ENCODE results near the gene SPAG4.
A peak's percentile ranks its signal among the peaks of the same experiment; 100 is the strongest.

Gene SPAG4

DNA sequence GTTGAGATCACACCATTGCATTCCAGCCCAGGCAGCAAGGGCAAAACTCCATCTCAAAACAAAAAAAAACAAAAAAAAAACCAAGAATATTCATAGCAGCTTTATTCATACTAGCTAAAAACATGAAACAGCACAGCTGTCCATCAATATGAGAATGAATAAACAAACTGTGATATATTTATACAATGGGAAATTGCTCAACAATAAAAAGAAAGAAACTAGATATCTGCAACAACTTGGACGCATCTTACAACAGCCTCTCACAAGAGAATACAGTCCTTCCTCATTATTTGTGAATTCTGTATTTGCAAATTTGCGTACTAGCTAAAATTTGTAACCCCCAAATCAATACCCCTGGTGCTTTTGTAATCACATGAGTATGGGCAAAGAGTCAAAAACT is 28.2 kb upstream of the SPAG4 start:
- Histone ChIP-seq H3K4ac (ENCODE audit: low read length) (no peak overlapping the region), H3K9me3 (replicated peaks in 1 of 2; ENCODE audit: control insufficient read depth in 2 of 2, insufficient read depth in 1 of 2, low read depth in 1 of 2, low read length in 2 of 2) (no peaks in the 10 kb centered on the region), H3K4me1 (ENCODE audit: control insufficient read depth in 2 of 2, insufficient read depth in 1 of 2, low read depth in 1 of 2, low read length in 2 of 2) (no peaks in the 10 kb centered on the region), H3K27me3 (ENCODE audit: control insufficient read depth in 3 of 3, insufficient read depth in 3 of 3, low read depth in 1 of 3, low read length in 3 of 3) (peaks cover 0 to 2% (median 0%) of the 10 kb centered on the region in 3 experiments), H3K79me1 (ENCODE audit: low read depth, low read length) (no peaks in the 10 kb centered on the region), H3K36me3 (replicated peaks in 1 of 2; ENCODE audit: control insufficient read depth in 2 of 2, insufficient read depth in 2 of 2, low read length in 2 of 2) (no peaks in the 10 kb centered on the region), H2BK15ac (ENCODE audit: low read length) (no peak overlapping the region), H3K4me2 (ENCODE audit: insufficient read depth, low read length, poor library complexity, severe bottlenecking) (no peak overlapping the region), H3K14ac (ENCODE audit: low read length) (no peak overlapping the region), H4K8ac (ENCODE audit: low read depth, low read length) (no peak overlapping the region), H2BK12ac (ENCODE audit: low read length) (no peak overlapping the region), H3K9ac (ENCODE audit: low read depth, low read length, poor library complexity) (no peak overlapping the region), H4K91ac (ENCODE audit: low read depth, low read length, poor library complexity) (no peak overlapping the region), H2BK120ac (ENCODE audit: low read depth, low read length) (no peak overlapping the region), H3K4me3 (ENCODE audit: low read length in 2 of 2) (no peak overlapping the region), H3K23ac (ENCODE audit: low read depth, low read length, poor library complexity) (no peak overlapping the region), H2AK5ac (ENCODE audit: low read depth, low read length) (no peak overlapping the region), H2BK5ac (ENCODE audit: low read length) (no peak overlapping the region), H3K27ac (replicated peaks; ENCODE audit: low read length) (no peak overlapping the region), H2AFZ (ENCODE audit: low read length) (no peak overlapping the region), H3K18ac (ENCODE audit: low read length) (no peak overlapping the region)
- WGBS, 2 donors (ENCODE audit: extremely low coverage in 2 of 2, insufficient read length in 2 of 2, insufficient replicate concordance in 1 of 2), result no CpG with 5 or more reads among the region's 2 CpGs
- no peak for DNase-seq (ENCODE audit: low spot score)

DNA sequence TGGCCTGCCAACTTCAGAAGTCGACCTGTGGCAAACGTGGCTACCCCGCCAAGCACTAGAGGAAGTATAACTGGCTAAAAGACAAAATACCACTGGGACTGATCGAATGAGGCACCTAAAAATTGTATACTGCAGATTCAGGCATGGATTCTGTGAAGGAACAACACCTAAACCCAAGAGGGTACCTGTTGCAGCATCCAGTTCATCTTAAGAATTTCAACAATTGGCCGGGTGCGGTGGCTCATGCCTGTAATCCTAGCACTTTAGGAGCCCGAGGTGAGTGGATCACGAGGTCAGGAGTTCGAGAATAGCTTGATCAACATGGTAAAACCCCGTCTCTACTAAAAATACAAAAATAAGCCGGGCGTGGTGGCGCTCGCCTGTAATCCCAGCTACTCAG is 27.2 kb upstream of the SPAG4 start:
- Histone ChIP-seq H3K4me1 (ENCODE audit: control insufficient read depth in 2 of 2, insufficient read depth in 1 of 2, low read depth in 1 of 2, low read length in 2 of 2) (no peaks in the 10 kb centered on the region), H3K14ac (ENCODE audit: low read length) (no peak overlapping the region), H3K4me2 (ENCODE audit: insufficient read depth, low read length, poor library complexity, severe bottlenecking) (no peak overlapping the region), H2BK120ac (ENCODE audit: low read depth, low read length) (no peak overlapping the region), H3K36me3 (replicated peaks in 1 of 2; ENCODE audit: control insufficient read depth in 2 of 2, insufficient read depth in 2 of 2, low read length in 2 of 2) (no peaks in the 10 kb centered on the region), H2BK5ac (ENCODE audit: low read length) (no peak overlapping the region), H3K18ac (ENCODE audit: low read length) (no peak overlapping the region), H3K9ac (ENCODE audit: low read depth, low read length, poor library complexity) (no peak overlapping the region), H2BK12ac (ENCODE audit: low read length) (no peak overlapping the region), H3K27ac (replicated peaks; ENCODE audit: low read length) (no peak overlapping the region), H3K79me1 (ENCODE audit: low read depth, low read length) (no peaks in the 10 kb centered on the region), H2AK5ac (ENCODE audit: low read depth, low read length) (no peak overlapping the region), H3K4me3 (ENCODE audit: low read length in 2 of 2) (no peak overlapping the region), H4K91ac (ENCODE audit: low read depth, low read length, poor library complexity) (no peak overlapping the region), H3K4ac (ENCODE audit: low read length) (no peak overlapping the region), H2BK15ac (ENCODE audit: low read length) (no peak overlapping the region), H3K23ac (ENCODE audit: low read depth, low read length, poor library complexity) (no peak overlapping the region), H3K9me3 (replicated peaks in 1 of 2; ENCODE audit: control insufficient read depth in 2 of 2, insufficient read depth in 1 of 2, low read depth in 1 of 2, low read length in 2 of 2) (no peaks in the 10 kb centered on the region), H4K8ac (ENCODE audit: low read depth, low read length) (no peak overlapping the region), H3K27me3 (ENCODE audit: control insufficient read depth in 3 of 3, insufficient read depth in 3 of 3, low read depth in 1 of 3, low read length in 3 of 3) (no peaks in the 10 kb centered on the region), H2AFZ (ENCODE audit: low read length) (no peak overlapping the region)
- WGBS, 2 donors (ENCODE audit: extremely low coverage in 2 of 2, insufficient read length in 2 of 2, insufficient replicate concordance in 1 of 2), result no CpG with 5 or more reads among the region's 14 CpGs
- no peak for DNase-seq (ENCODE audit: low spot score)

DNA sequence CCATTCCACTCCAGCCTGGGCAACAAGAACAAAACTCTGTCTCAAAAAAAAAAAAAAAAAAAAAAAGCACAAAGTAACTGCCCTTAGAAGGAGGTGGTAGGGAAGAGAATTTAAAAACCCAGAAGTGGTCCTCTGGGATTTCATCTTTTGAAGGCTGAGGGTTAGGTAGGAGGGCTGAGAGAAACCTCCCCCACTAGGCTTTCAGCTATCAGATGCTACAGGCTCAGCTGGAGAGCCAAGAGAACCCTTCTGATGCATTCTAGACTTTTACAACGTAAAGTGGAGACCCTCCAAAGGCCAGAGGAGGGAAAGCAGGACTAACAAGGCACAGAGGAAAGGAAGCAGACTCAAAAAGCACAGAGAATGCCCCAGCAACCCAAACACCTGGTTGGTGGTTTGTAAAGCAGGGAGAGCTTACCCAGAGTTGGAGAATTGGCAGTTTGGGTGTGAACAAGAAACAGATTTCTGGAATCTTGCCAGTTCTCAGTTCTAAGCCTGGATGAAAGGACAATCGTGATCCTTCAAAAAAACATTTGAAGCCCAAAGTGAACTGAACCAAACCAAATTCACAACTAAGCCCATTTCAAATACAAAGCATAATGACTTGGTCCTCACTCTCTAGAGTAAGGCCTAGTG is 23.2 kb upstream of the SPAG4 start:
- no CpG with 5 or more reads among the region's 2 CpGs for WGBS, 2 donors (ENCODE audit: extremely low coverage in 2 of 2, insufficient read length in 2 of 2, insufficient replicate concordance in 1 of 2)
- Histone ChIP-seq H3K27me3 (ENCODE audit: control insufficient read depth in 3 of 3, insufficient read depth in 3 of 3, low read depth in 1 of 3, low read length in 3 of 3) (peaks cover 0 to 20% (median 0%) of the 10 kb centered on the region in 3 experiments), H2BK120ac (ENCODE audit: low read depth, low read length) (no peak overlapping the region), H4K91ac (ENCODE audit: low read depth, low read length, poor library complexity) (no peak overlapping the region), H3K18ac (ENCODE audit: low read length) (no peak overlapping the region), H3K36me3 (replicated peaks in 1 of 2; ENCODE audit: control insufficient read depth in 2 of 2, insufficient read depth in 2 of 2, low read length in 2 of 2) (no peaks in the 10 kb centered on the region), H3K23ac (ENCODE audit: low read depth, low read length, poor library complexity) (no peak overlapping the region), H2AK5ac (ENCODE audit: low read depth, low read length) (no peak overlapping the region), H2AFZ (ENCODE audit: low read length) (no peak overlapping the region), H3K4ac (ENCODE audit: low read length) (no peak overlapping the region), H4K8ac (ENCODE audit: low read depth, low read length) (no peak overlapping the region), H3K4me1 (ENCODE audit: control insufficient read depth in 2 of 2, insufficient read depth in 1 of 2, low read depth in 1 of 2, low read length in 2 of 2) (peaks cover 0 to 3% of the 10 kb centered on the region in 2 donors), H3K14ac (ENCODE audit: low read length) (no peak overlapping the region), H3K9me3 (replicated peaks in 1 of 2; ENCODE audit: control insufficient read depth in 2 of 2, insufficient read depth in 1 of 2, low read depth in 1 of 2, low read length in 2 of 2) (peaks cover 0 to under 1% of the 10 kb centered on the region in 2 donors), H2BK15ac (ENCODE audit: low read length) (no peak overlapping the region), H3K9ac (ENCODE audit: low read depth, low read length, poor library complexity) (no peak overlapping the region), H2BK5ac (ENCODE audit: low read length) (no peak overlapping the region), H3K27ac (replicated peaks; ENCODE audit: low read length) (no peak overlapping the region), H3K4me3 (ENCODE audit: low read length in 2 of 2) (no peak overlapping the region), H3K79me1 (ENCODE audit: low read depth, low read length) (no peaks in the 10 kb centered on the region), H3K4me2 (ENCODE audit: insufficient read depth, low read length, poor library complexity, severe bottlenecking) (no peak overlapping the region), H2BK12ac (ENCODE audit: low read length) (no peak overlapping the region)
- DNase-seq (ENCODE audit: low spot score), result no peak

DNA sequence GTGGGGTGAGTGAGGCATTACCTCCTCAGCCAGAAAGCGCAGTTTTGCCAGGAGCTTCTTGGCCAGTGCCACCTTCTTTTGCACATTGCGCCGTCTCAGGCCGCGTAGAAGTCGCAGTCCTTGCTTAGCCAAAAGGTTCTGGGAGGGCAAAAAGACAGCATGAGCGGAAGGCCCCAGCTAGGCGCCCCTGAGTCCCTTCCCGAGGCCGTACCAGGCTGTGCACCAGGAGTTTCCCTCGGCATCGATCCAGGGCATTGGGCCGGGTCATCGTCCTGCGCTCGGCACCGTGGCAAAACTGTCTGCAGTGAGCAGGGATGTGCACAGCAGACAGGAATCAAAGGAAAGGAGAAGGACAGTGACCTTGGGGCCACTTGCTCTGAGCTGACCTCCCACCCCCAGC is 20.2 kb upstream of the SPAG4 start:
- Histone ChIP-seq H4K91ac (ENCODE audit: low read depth, low read length, poor library complexity) (no peak overlapping the region), H3K9me3 (replicated peaks in 1 of 2; ENCODE audit: control insufficient read depth in 2 of 2, insufficient read depth in 1 of 2, low read depth in 1 of 2, low read length in 2 of 2) (peaks cover 0 to 1% of the 10 kb centered on the region in 2 donors), H3K27ac (replicated peaks; ENCODE audit: low read length) (no peak overlapping the region), H3K79me1 (ENCODE audit: low read depth, low read length) (no peaks in the 10 kb centered on the region), H3K4ac (ENCODE audit: low read length) (no peak overlapping the region), H3K4me3 (ENCODE audit: low read length in 2 of 2) (no peak overlapping the region), H3K23ac (ENCODE audit: low read depth, low read length, poor library complexity) (no peak overlapping the region), H2BK15ac (ENCODE audit: low read length) (no peak overlapping the region), H4K8ac (ENCODE audit: low read depth, low read length) (no peak overlapping the region), H2BK120ac (ENCODE audit: low read depth, low read length) (no peak overlapping the region), H3K14ac (ENCODE audit: low read length) (no peak overlapping the region), H3K9ac (ENCODE audit: low read depth, low read length, poor library complexity) (peak overlapping the region; percentile 32), H2BK12ac (ENCODE audit: low read length) (no peak overlapping the region), H3K4me2 (ENCODE audit: insufficient read depth, low read length, poor library complexity, severe bottlenecking) (no peak overlapping the region), H3K27me3 (ENCODE audit: control insufficient read depth in 3 of 3, insufficient read depth in 3 of 3, low read depth in 1 of 3, low read length in 3 of 3) (peaks cover under 1 to 49% (median 9%) of the 10 kb centered on the region in 3 experiments), H2AFZ (ENCODE audit: low read length) (no peak overlapping the region), H3K18ac (ENCODE audit: low read length) (no peak overlapping the region), H3K36me3 (replicated peaks in 1 of 2; ENCODE audit: control insufficient read depth in 2 of 2, insufficient read depth in 2 of 2, low read length in 2 of 2) (no peaks in the 10 kb centered on the region), H3K4me1 (ENCODE audit: control insufficient read depth in 2 of 2, insufficient read depth in 1 of 2, low read depth in 1 of 2, low read length in 2 of 2) (peaks cover 0 to 4% of the 10 kb centered on the region in 2 donors), H2AK5ac (ENCODE audit: low read depth, low read length) (no peak overlapping the region), H2BK5ac (ENCODE audit: low read length) (no peak overlapping the region)
- no peak for DNase-seq (ENCODE audit: low spot score)
- no CpG with 5 or more reads among the region's 17 CpGs for WGBS, 2 donors (ENCODE audit: extremely low coverage in 2 of 2, insufficient read length in 2 of 2, insufficient replicate concordance in 1 of 2)

All from neuronal stem cell (in vitro differentiated cells).